ENCODE measurements around the gene TUBA4A. TPM values are rescaled to one million over a fixed set of nuclear protein-coding genes. Genes with fewer than 3 reads are reported as not detected.
A peak's percentile ranks its signal among the peaks of the same experiment; 100 is the strongest.
"Not testable (repeated sequence)": the region's sequence is repeated elsewhere in the genome, so short reads cannot be mapped to it uniquely, and the experiment has no call there.

Gene TUBA4A
- total RNA-seq, 4 donors from 2014 or later = 26.9 to 74.0 (median 50.3) TPM

DNA sequence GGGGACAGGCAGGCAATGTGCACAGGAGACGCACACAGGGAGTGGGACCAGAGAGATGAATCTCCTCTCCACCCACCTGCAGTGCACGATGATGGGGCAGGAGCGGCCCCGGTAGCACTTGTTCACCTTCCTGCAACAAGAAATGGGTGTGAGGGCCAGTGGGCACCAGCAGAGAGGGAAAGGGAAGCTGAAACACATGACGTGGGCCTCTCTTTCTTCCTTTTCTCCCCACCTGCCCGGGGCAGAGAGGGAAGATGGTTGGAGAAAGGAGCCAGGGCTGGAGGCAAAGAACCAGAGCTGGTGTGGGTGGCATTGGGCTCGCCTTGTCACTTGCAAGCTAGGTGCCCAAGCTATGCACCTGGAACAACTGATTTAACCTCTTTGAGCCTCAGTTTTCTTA, 37.7 kb upstream of the TUBA4A start:
- DNase-seq (ENCODE audit: low spot score) (no peak), ATAC-seq (ENCODE audit: low FRiP score) (no peak)
- TF ChIP-seq, protein P1, sequence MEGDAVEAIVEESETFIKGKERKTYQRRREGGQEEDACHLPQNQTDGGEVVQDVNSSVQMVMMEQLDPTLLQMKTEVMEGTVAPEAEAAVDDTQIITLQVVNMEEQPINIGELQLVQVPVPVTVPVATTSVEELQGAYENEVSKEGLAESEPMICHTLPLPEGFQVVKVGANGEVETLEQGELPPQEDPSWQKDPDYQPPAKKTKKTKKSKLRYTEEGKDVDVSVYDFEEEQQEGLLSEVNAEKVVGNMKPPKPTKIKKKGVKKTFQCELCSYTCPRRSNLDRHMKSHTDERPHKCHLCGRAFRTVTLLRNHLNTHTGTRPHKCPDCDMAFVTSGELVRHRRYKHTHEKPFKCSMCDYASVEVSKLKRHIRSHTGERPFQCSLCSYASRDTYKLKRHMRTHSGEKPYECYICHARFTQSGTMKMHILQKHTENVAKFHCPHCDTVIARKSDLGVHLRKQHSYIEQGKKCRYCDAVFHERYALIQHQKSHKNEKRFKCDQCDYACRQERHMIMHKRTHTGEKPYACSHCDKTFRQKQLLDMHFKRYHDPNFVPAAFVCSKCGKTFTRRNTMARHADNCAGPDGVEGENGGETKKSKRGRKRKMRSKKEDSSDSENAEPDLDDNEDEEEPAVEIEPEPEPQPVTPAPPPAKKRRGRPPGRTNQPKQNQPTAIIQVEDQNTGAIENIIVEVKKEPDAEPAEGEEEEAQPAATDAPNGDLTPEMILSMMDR (IDR thresholded peaks at IDR 0.05) = no peak

DNA sequence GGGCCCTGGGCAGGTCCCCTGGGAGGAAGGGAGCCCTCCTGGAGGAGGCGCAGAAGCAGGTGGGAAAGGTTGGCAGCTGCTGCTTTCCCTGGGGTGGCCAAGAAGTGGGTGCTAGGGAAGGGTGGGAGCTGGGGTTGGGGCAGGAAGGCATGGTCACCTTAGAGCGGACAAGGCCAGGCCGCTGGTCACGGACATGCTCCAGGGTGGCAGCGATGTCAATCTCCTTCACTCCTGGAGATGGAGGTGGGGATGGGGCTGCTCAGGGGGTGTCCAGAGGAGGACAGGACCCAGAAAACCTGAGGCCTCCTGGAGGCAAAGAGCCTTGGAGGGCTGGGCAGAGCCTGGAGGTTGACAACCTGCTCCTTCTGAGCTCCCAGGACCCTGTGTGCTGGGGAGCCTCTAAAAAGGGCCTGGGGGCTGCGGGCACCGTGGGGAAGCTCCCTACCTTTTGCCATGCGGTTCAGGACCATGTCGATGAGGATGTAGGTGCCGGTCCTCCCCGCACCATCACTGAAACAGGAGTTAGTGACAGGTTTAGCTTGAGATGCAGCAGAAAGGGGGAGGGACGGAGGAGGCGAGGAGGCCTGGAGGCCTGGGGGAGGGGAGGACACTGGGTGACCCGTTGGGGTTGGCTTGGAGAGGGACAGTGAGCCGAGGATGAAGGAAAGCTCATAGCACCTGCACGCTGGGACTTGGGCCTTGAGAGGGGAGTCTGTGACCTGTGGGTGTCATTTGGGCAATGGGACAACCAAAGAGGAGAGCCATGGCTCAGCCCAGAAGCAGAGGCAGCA, 36.9 kb upstream of the TUBA4A start:
- ATAC-seq (ENCODE audit: low FRiP score) (no peak), DNase-seq (ENCODE audit: low spot score) (no peak)
- TF ChIP-seq, protein P1 (IDR thresholded peaks at IDR 0.05) = no peak

GRCh38 chr2:219289537-219290361, 36.0 kb upstream of the TUBA4A start:
- ATAC-seq (ENCODE audit: low FRiP score) (peak; percentile 89), DNase-seq (ENCODE audit: low spot score) (peak; percentile 52)
- TF ChIP-seq, protein P1 (IDR thresholded peaks at IDR 0.05) = no peak

DNA sequence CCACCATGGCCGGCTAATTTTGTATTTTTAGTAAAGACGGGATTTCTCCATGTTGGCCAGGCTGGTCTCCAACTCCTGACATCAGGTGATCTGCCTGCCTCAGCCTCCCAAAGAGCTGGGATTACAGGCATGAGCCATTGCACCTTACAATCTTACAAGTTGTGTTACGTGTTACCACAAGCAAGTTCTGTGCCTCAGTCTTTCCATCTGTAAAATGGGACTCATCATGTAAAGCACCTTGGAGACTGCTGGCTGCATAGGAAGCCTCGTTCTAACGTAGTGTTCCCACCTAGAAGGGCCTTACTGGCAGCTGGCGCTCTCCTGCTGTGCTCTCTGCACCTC, 35.4 kb upstream of the TUBA4A start:
- TF ChIP-seq, protein P1 (IDR thresholded peaks at IDR 0.05) = no peak

GRCh38 chr2:219287580-219288265, 34.0 kb upstream of the TUBA4A start:
- no peak for ATAC-seq (ENCODE audit: low FRiP score)
- no peak for DNase-seq (ENCODE audit: low spot score)
- TF ChIP-seq, protein P1 (IDR thresholded peaks at IDR 0.05) = no peak

More for the DNA sequence above, 35.4 kb upstream of the TUBA4A start:
- ATAC-seq (ENCODE audit: low FRiP score) (no peak), DNase-seq (ENCODE audit: low spot score) (no peak)

DNA sequence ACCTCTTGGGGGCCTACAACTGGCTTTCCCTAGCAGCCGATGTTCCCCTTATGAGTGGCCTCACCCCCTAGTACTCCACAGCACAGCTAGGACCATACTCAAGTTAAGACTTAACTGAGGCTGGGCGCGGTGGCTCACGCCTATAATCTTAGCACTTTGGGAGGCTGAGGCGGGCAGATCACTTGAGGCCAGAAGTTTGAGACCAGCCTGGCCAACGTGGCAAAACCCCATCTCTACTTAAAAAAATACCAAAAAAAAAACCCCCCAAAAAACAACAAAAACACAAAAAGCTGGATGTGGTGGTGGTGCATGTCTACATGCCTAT, 33.4 kb upstream of the TUBA4A start:
- not testable (repeated sequence) for DNase-seq (ENCODE audit: low spot score); ATAC-seq (ENCODE audit: low FRiP score)

DNA sequence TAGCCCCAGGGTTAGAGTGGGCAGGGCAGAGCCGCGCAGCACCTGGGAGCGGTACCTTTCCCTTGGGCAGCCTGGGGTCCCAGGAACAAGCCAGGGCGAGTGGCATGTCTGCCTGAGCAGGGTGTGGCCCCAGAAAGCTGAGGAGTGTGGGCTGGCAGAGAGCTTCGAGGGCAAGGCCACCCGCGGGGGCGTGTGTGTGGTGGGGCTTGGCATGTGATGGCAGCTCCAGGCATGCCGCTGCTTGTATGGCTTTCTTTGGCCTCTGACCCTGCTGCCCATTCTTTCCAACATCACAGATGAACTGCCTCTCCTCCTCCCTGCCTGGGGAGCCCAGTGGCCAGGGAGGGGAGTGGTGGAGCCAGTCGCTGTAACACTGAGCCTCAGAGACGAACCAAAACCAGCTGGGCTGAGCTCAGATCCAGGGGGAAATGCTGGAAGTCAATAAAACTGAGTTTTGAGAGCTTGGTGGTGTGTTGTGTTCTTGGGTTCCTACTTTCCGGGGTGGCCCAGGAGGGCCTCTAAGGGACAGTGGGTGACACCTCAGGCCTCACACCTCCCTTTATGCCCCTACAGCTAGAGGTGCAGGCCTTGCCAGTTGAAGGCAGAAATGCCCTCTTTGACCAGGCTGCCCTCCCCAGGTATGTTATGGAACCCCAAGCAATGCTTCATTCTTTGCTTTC, 32.9 kb upstream of the TUBA4A start:
- ATAC-seq (ENCODE audit: low FRiP score) = no peak
- no peak for DNase-seq (ENCODE audit: low spot score)
- TF ChIP-seq, protein P1 (IDR thresholded peaks at IDR 0.05) = no peak
